ENCODE results near the gene BCAP31. TPM values are rescaled to one million over a fixed set of nuclear protein-coding genes. Genes with fewer than 3 reads are reported as not detected.
A peak's percentile ranks its signal among the peaks of the same experiment; 100 is the strongest.
"Not testable (repeated sequence)": the region's sequence is repeated elsewhere in the genome, so short reads cannot be mapped to it uniquely, and the experiment has no call there.

Gene BCAP31
- polyA plus RNA-seq, 10 donors = 69.1 to 91.2 (median 73.2) TPM

GRCh38 chrX:153736071-153736820 is 12.1 kb upstream of the BCAP31 start:
- DNase-seq = no peak

- no peak for DNase-seq
These were observed 11.1 kb upstream of the BCAP31 start for GRCh38 chrX:153735274-153735673.

GRCh38 chrX:153734871-153735270 is 10.7 kb upstream of the BCAP31 start:
- no peak for DNase-seq

- DNase-seq = no peak
These were observed 9.6 kb upstream of the BCAP31 start for GRCh38 chrX:153733651-153734240.

- no peak for DNase-seq
These were observed 8.2 kb upstream of the BCAP31 start for GRCh38 chrX:153732401-153732800.

GRCh38 chrX:153731845-153732215 is 7.6 kb upstream of the BCAP31 start:
- DNase-seq = no peak

- DNase-seq = no peak
These were observed 7.1 kb upstream of the BCAP31 start for GRCh38 chrX:153731117-153731844.

- not testable (repeated sequence) for DNase-seq
These were observed 5.9 kb upstream of the BCAP31 start for GRCh38 chrX:153730115-153730514.

- no peak for DNase-seq
These were observed 4.9 kb upstream of the BCAP31 start for GRCh38 chrX:153728951-153729631.

GRCh38 chrX:153728095-153728494 is 3.9 kb upstream of the BCAP31 start:
- DNase-seq = no peak

GRCh38 chrX:153727123-153727931 is 3.1 kb upstream of the BCAP31 start:
- peak in 1 of 3 donors; percentile 63 for DNase-seq

- peak in 2 of 3 donors; percentile 46 to 75 for DNase-seq
These were observed 2.3 kb upstream of the BCAP31 start for GRCh38 chrX:153726286-153727122.

- DNase-seq = no peak
These were observed 1.7 kb upstream of the BCAP31 start for GRCh38 chrX:153725832-153726285.

- DNase-seq = no peak
These were observed 1.0 kb upstream of the BCAP31 start for GRCh38 chrX:153725039-153725831.

- peak in 1 of 3 donors; percentile 51 for DNase-seq
These were observed 586 bp downstream of the BCAP31 start for GRCh38 chrX:153723351-153724251.

- no peak for DNase-seq
These were observed 1.4 kb downstream of the BCAP31 start for GRCh38 chrX:153722704-153723350.

- DNase-seq = no peak
These were observed 4.5 kb downstream of the BCAP31 start for GRCh38 chrX:153719701-153720100.

GRCh38 chrX:153719238-153719637 is 4.9 kb downstream of the BCAP31 start:
- no peak for DNase-seq

Measured in muscle of back (tissue), 11 donors.